Natural killer cell (primary cell): ENCODE results near the gene ELMO1. TPM values are rescaled to one million over a fixed set of nuclear protein-coding genes. Genes with fewer than 3 reads are reported as not detected.

Experiments used
- ATAC-seq, 3 donors: fragments of 150-1000 bp in 2 of 3; fragments of 200-7000 bp in 1 of 3; cut with Tn5 transposase; 1 replicate in 1 of 3; 2 replicates in 2 of 3; pipeline ENCODE4 v1.10.0; 2021; ENCODE audit warnings: mild to moderate bottlenecking in 2 of 3, moderate library complexity in 2 of 3
- DNase-seq, 2 donors: peaks; one replicate each; pipeline versions ENCODE4 v3.0.0 to v3.0.0-alpha.2; 2013 to 2021; ENCODE audit warnings: mixed read lengths in 1 of 2
- H3K27ac ChIP-seq: one replicate; pipeline ENCODE4 v1.5.1; 2013; ENCODE audit warnings: mild to moderate bottlenecking, low read length
- H3K27me3 ChIP-seq: one replicate; pipeline ENCODE4 v1.6.1; 2013; ENCODE audit warnings: low read length; ENCODE audit not compliant: control insufficient read depth, insufficient read depth
- H3K36me3 ChIP-seq: one replicate; pipeline ENCODE4 v1.6.1; 2013; ENCODE audit warnings: low read length; ENCODE audit not compliant: control insufficient read depth, insufficient read depth
- H3K4me1 ChIP-seq: one replicate; pipeline ENCODE4 v1.6.1; 2013; ENCODE audit warnings: low read length; ENCODE audit not compliant: control insufficient read depth, insufficient read depth
- H3K4me3 ChIP-seq: one replicate; pipeline ENCODE4 v1.5.1; 2013; ENCODE audit warnings: low read length
- H3K9me3 ChIP-seq: one replicate; pipeline ENCODE4 v1.6.1; 2013; ENCODE audit warnings: low read length; ENCODE audit not compliant: control insufficient read depth, insufficient read depth
- H3K27ac Mint-ChIP-seq, 2 donors: one replicate each; pipeline ENCODE4 v1.8.0; 2022; ENCODE audit warnings: mild to moderate bottlenecking in 2 of 2, mixed read lengths in 2 of 2, moderate library complexity in 1 of 2
- H3K27me3 Mint-ChIP-seq, 2 donors: one replicate each; pipeline ENCODE4 v1.8.0; 2022; ENCODE audit warnings: low read depth in 2 of 2, mixed read lengths in 2 of 2
- H3K36me3 Mint-ChIP-seq: one replicate; pipeline ENCODE4 v1.8.0; 2022; ENCODE audit warnings: mixed read lengths
- H3K4me1 Mint-ChIP-seq, 2 donors: one replicate each; pipeline ENCODE4 v1.8.0; 2022; ENCODE audit warnings: mixed read lengths in 2 of 2
- H3K4me3 Mint-ChIP-seq: one replicate; pipeline ENCODE4 v1.8.0; 2022; ENCODE audit warnings: mild to moderate bottlenecking, moderate library complexity, mixed read lengths
- H3K9me3 Mint-ChIP-seq, 2 donors: one replicate each; pipeline ENCODE4 v1.8.0; 2022; ENCODE audit warnings: mixed read lengths in 2 of 2
- CTCF ChIP-seq: fragments of 200-600 bp; IDR thresholded peaks from one replicate; pipeline ENCODE4 v1.8.0; 2022; ENCODE audit warnings: antibody characterized with exemption
- WGBS: methylation state at CpG from one replicate; pipeline ENCODE4 v1.1.7; 2013; ENCODE audit warnings: missing lambda C conversion rate; ENCODE audit not compliant: insufficient coverage; 5-methylcytosine and 5-hydroxymethylcytosine counted together
- intact Hi-C: fragments of 100-400 bp; cut with micrococcal nuclease; formaldehyde crosslinking; loops from one replicate; pipeline ENCODE4 v1.14.2; 2022
- total RNA-seq, 4 donors: library from RNA; stranded (reverse); fragments of 120-200 nt in 1 of 4; gene quantifications; one replicate each; pipeline versions ENCODE4 v1.2.3 to v1.2.4, GENCODE V29; 2013 to 2022

ELMO1 gene
- total RNA-seq, 3 donors from 2014 or later (not counting 1 experiment from before 2014, with no cell fraction given) = 127 to 147 (median 130) TPM

DNA sequence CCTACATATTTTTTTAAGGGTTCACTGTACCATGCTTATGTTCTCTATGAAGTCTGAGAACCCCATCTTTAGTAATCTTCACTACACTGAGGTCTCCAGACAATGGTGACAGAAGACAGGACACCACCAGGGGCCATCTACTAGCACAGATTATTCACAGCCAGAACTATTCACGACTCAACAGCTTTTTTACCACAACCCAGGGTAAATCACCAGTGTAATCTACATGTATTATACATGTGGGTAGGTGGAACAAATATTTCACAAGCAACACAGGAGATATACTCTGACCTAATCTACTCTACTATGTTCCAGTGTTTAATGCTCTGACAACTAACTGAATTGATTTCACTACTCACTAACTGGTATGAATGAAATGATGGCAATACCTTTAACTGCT is 136.1 kb downstream of the ELMO1 start:
- H3K36me3 Mint-ChIP-seq = no peaks in the 10 kb centered on the region
- DNase-seq (no peak), ATAC-seq (peak in 1 of 3 donors; percentile 30)
- TF ChIP-seq CTCF = no peak
- Histone ChIP-seq H3K36me3 (peaks cover 14% of the 10 kb centered on the region), H3K9me3 (no peaks in the 10 kb centered on the region), H3K27me3 (no peaks in the 10 kb centered on the region), H3K27ac (no peak overlapping the region), H3K4me1 (peaks cover 19% of the 10 kb centered on the region), H3K4me3 (no peak overlapping the region)
- intact Hi-C loops = no loop called here
- no peaks in the 10 kb centered on the region for H3K27me3 Mint-ChIP-seq
- H3K27ac Mint-ChIP-seq = peak overlapping the region; percentile 28 to 65
- H3K4me1 Mint-ChIP-seq = peaks cover 62 to 70% of the 10 kb centered on the region in 2 donors
- H3K9me3 Mint-ChIP-seq = no peaks in the 10 kb centered on the region
- WGBS = no CpG with 5 or more reads among the region's 1 CpG
- no peak overlapping the region for H3K4me3 Mint-ChIP-seq

GRCh38 chr7:37311355-37311754 is 137.3 kb downstream of the ELMO1 start:
- H3K36me3 Mint-ChIP-seq = no peaks in the 10 kb centered on the region
- TF ChIP-seq CTCF = no peak
- H3K9me3 Mint-ChIP-seq = no peaks in the 10 kb centered on the region
- peak overlapping the region; percentile 32 to 74 for H3K27ac Mint-ChIP-seq
- intact Hi-C loops = no loop called here
- no peak overlapping the region for H3K4me3 Mint-ChIP-seq
- Histone ChIP-seq H3K4me3 (no peak overlapping the region), H3K27ac (peak overlapping the region; percentile 11), H3K4me1 (peaks cover 17% of the 10 kb centered on the region), H3K9me3 (no peaks in the 10 kb centered on the region), H3K27me3 (no peaks in the 10 kb centered on the region), H3K36me3 (peaks cover 14% of the 10 kb centered on the region)
- no peaks in the 10 kb centered on the region for H3K27me3 Mint-ChIP-seq
- peak in 1 of 2 donors; percentile 57 for DNase-seq
- 86% methylated on average over 5 of the region's 6 CpGs for WGBS
- ATAC-seq = peak in 1 of 3 donors; percentile 15
- peaks cover 53 to 66% of the 10 kb centered on the region in 2 donors for H3K4me1 Mint-ChIP-seq

DNA sequence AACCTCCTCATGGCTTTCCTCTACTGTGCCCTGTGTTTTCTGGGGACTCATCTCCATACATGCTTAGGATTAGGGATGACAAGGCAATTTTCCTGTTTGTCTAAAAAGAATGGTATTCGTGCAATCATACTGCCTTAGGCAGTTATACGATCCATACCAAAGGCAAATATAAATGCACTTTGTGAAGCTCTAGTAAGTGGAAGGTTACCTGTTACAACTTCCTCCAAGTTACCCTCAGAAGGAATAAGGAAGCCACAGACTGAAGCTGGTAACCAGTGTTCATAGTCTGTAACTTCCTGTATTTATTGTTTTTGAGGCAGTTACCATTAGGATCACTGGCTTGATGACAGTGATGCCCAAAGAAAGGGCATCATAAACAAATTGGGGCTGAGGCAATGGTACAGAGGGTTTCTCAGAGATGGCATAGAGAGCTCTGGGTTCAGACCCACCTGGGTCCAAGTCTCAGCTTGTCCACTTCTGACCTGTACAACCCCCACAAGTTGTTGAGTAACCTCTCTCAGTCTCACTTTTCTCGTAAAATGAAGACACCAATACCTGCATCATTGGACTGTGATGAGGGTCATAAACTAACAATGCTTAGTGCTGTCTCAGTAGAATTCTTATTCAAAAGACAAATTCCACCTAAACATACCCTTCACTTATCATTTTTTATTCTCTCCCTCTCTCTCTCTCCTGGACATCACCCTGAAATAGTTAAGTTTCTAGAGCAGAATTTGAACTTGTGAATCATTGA is 138.2 kb downstream of the ELMO1 start:
- Mint-ChIP-seq H3K4me1 (peaks cover 54 to 68% of the 10 kb centered on the region in 2 donors), H3K27me3 (no peaks in the 10 kb centered on the region), H3K36me3 (no peaks in the 10 kb centered on the region), H3K27ac (peak overlapping the region; percentile 32 to 74), H3K9me3 (no peaks in the 10 kb centered on the region), H3K4me3 (peak overlapping the region; percentile 72)
- DNase-seq (peak in 1 of 2 donors; percentile 59), ATAC-seq (peak; percentile 40 to 77 (median 77))
- Histone ChIP-seq H3K9me3 (no peaks in the 10 kb centered on the region), H3K27ac (peak overlapping the region; percentile 57), H3K27me3 (no peaks in the 10 kb centered on the region), H3K4me3 (no peak overlapping the region), H3K4me1 (peaks cover 14% of the 10 kb centered on the region), H3K36me3 (peaks cover 14% of the 10 kb centered on the region)
- intact Hi-C loops = no loop called here
- TF ChIP-seq CTCF = no peak
- WGBS = 30% methylated on average over 2 of the region's 3 CpGs
